GM13977 (cell line): ENCODE measurements around the gene DKK1.
A peak's percentile ranks its signal among the peaks of the same experiment; 100 is the strongest.

Source experiments
- DNase-seq: peaks from one replicate; pipeline ENCODE4 v3.0.0; 2012; ENCODE audit warnings: low spot score
- CTCF ChIP-seq: IDR thresholded peaks from 2 replicates; pipeline ENCODE4 v1.5.1; 2012; ENCODE audit warnings: mild to moderate bottlenecking, control low read depth; ENCODE audit not compliant: insufficient read depth; ENCODE audit errors: extremely low read depth, missing control alignments
- in situ Hi-C: fragments of 300-500 bp; cut with MboI; formaldehyde crosslinking; loops from one replicate; pipeline ENCODE4 v1.12.0; 2022; ENCODE audit warnings: low sequenced_read_pairs, low pct_unique_long_range_greater_than_20kb, mixed read lengths, inconsistent platforms; ENCODE audit not compliant: unreplicated experiment

DKK1 gene

GRCh38 chr10:52300599-52301277, 13.3 kb upstream of the DKK1 start:
- DNase-seq = no peak
- no peak for TF ChIP-seq CTCF
- in situ Hi-C loops = loop anchor here (25.0 kb wide), 1 partner anchor 287 kb away; no protein-coding TSS in a partner anchor

GRCh38 chr10:52308251-52309031, 5.6 kb upstream of the DKK1 start:
- peak; percentile 72 for DNase-seq
- in situ Hi-C loops = loop anchor here (25.0 kb wide), 1 partner anchor 279 kb away; no protein-coding TSS in a partner anchor
- peak; percentile 56 for TF ChIP-seq CTCF

GRCh38 chr10:52312942-52313255, 1.2 kb upstream of the DKK1 start:
- TF ChIP-seq CTCF = no peak
- no peak for DNase-seq
- in situ Hi-C loops = loop anchor here (10.0 to 25.0 kb wide), 2 partner anchors 172 to 274 kb away; no protein-coding TSS in a partner anchor

GRCh38 chr10:52313256-52313932, 687 bp upstream of the DKK1 start:
- in situ Hi-C loops = loop anchor here (10.0 to 25.0 kb wide), 2 partner anchors 171 to 274 kb away; no protein-coding TSS in a partner anchor
- DNase-seq = no peak
- no peak for TF ChIP-seq CTCF

- in situ Hi-C loops = loop anchor here (10.0 to 25.0 kb wide), 2 partner anchors 170 to 272 kb away; no protein-coding TSS in a partner anchor
- DNase-seq = no peak
- TF ChIP-seq CTCF = no peak
Measured at GRCh38 chr10:52314822-52315552, 906 bp downstream of the DKK1 start.

GRCh38 chr10:52316001-52316400, 1.9 kb downstream of the DKK1 start:
- in situ Hi-C loops = loop anchor here (10.0 to 25.0 kb wide), 2 partner anchors 169 to 271 kb away; no protein-coding TSS in a partner anchor

More at GRCh38 chr10:52316001-52316400, 1.9 kb downstream of the DKK1 start:
- no peak for DNase-seq
- TF ChIP-seq CTCF = no peak
